GM19240 (cell line): ENCODE results near the gene KDM4C.
"Not testable (repeated sequence)": the region's sequence is repeated elsewhere in the genome, so short reads cannot be mapped to it uniquely, and the experiment has no call there.

Experiments used
- DNase-seq: peaks from one replicate; pipeline ENCODE4 v3.0.0; 2011; ENCODE audit warnings: low spot score; ENCODE audit not compliant: insufficient read length

KDM4C gene

GRCh38 chr9:6764011-6764410, 6.2 kb downstream of the KDM4C start:
- no peak for DNase-seq

- no peak for DNase-seq
Measured at GRCh38 chr9:6764523-6764922, 6.8 kb downstream of the KDM4C start.

GRCh38 chr9:6764950-6765349, 7.2 kb downstream of the KDM4C start:
- DNase-seq: no peak

- no peak for DNase-seq
Measured at GRCh38 chr9:6765396-6765795, 7.6 kb downstream of the KDM4C start.

- DNase-seq: no peak
Measured at GRCh38 chr9:6766606-6767005, 8.8 kb downstream of the KDM4C start.

GRCh38 chr9:6768587-6768986, 10.8 kb downstream of the KDM4C start:
- DNase-seq: not testable (repeated sequence)

GRCh38 chr9:6771722-6772121, 13.9 kb downstream of the KDM4C start:
- DNase-seq: no peak

GRCh38 chr9:6777213-6777902, 19.6 kb downstream of the KDM4C start:
- no peak for DNase-seq

- no peak for DNase-seq
Measured at GRCh38 chr9:6779417-6780241, 21.9 kb downstream of the KDM4C start.

- no peak for DNase-seq
Measured at GRCh38 chr9:6780690-6781089, 22.9 kb downstream of the KDM4C start.

- DNase-seq: no peak
Measured at GRCh38 chr9:6781476-6781875, 23.7 kb downstream of the KDM4C start.

GRCh38 chr9:6782345-6782744, 24.6 kb downstream of the KDM4C start:
- no peak for DNase-seq

GRCh38 chr9:6782981-6783380, 25.2 kb downstream of the KDM4C start:
- DNase-seq: no peak

- no peak for DNase-seq
Measured at GRCh38 chr9:6783753-6784152, 26.0 kb downstream of the KDM4C start.

GRCh38 chr9:6785682-6786081, 27.9 kb downstream of the KDM4C start:
- DNase-seq: no peak

- no peak for DNase-seq
Measured at GRCh38 chr9:6787793-6788161, 30.0 kb downstream of the KDM4C start.

- DNase-seq: no peak
Measured at GRCh38 chr9:6788162-6789016, 30.6 kb downstream of the KDM4C start.

- not testable (repeated sequence) for DNase-seq
Measured at GRCh38 chr9:6789017-6789338, 31.2 kb downstream of the KDM4C start.

- DNase-seq: no peak
Measured at GRCh38 chr9:6790866-6791265, 33.1 kb downstream of the KDM4C start.

GRCh38 chr9:6793203-6793602, 35.4 kb downstream of the KDM4C start:
- DNase-seq: no peak

- no peak for DNase-seq
Measured at GRCh38 chr9:6794936-6795335, 37.2 kb downstream of the KDM4C start.

GRCh38 chr9:6802926-6803325, 45.2 kb downstream of the KDM4C start:
- no peak for DNase-seq
